GM20431 (cell line): Measurements from ENCODE around the gene INF2.
"Not testable (repeated sequence)": the region's sequence is repeated elsewhere in the genome, so short reads cannot be mapped to it uniquely, and the experiment has no call there.

Source experiments
- in situ Hi-C: fragments of 300-500 bp; cut with MseI, MboI; formaldehyde crosslinking; loops from one replicate; pipeline ENCODE4 v1.15.0; 2020; ENCODE audit warnings: low sequenced_read_pairs; ENCODE audit not compliant: unreplicated experiment

INF2 gene

GRCh38 chr14:104656014-104656714 lies 33.3 kb upstream of the INF2 start:
- in situ Hi-C loops, result no loop called here

GRCh38 chr14:104657101-104657524 lies 32.3 kb upstream of the INF2 start:
- in situ Hi-C loops, result no loop called here

GRCh38 chr14:104657563-104658324 lies 31.7 kb upstream of the INF2 start:
- in situ Hi-C loops, result no loop called here

- in situ Hi-C loops, result no loop called here
These were observed 31.1 kb upstream of the INF2 start for GRCh38 chr14:104658325-104658712.

- in situ Hi-C loops, result no loop called here
These were observed 30.3 kb upstream of the INF2 start for GRCh38 chr14:104659146-104659545.

GRCh38 chr14:104659764-104660523 lies 29.5 kb upstream of the INF2 start:
- in situ Hi-C loops, result no loop called here

- in situ Hi-C loops, result no loop called here
These were observed 28.8 kb upstream of the INF2 start for GRCh38 chr14:104660597-104660996.

- in situ Hi-C loops, result no loop called here
These were observed 28.3 kb upstream of the INF2 start for GRCh38 chr14:104661086-104661485.

- in situ Hi-C loops, result not testable (repeated sequence)
These were observed 27.8 kb upstream of the INF2 start for GRCh38 chr14:104661528-104662157.

GRCh38 chr14:104662472-104662871 lies 26.9 kb upstream of the INF2 start:
- in situ Hi-C loops, result not testable (repeated sequence)

- in situ Hi-C loops, result no loop called here
These were observed 25.3 kb upstream of the INF2 start for GRCh38 chr14:104664107-104664506.

- in situ Hi-C loops, result no loop called here
These were observed 24.8 kb upstream of the INF2 start for GRCh38 chr14:104664588-104664987.

- in situ Hi-C loops, result no loop called here
These were observed 24.2 kb upstream of the INF2 start for GRCh38 chr14:104665114-104665656.

GRCh38 chr14:104665657-104666522 lies 23.5 kb upstream of the INF2 start:
- in situ Hi-C loops, result no loop called here

- in situ Hi-C loops, result not testable (repeated sequence)
These were observed 22.9 kb upstream of the INF2 start for GRCh38 chr14:104666523-104666895.

- in situ Hi-C loops, result no loop called here
These were observed 22.4 kb upstream of the INF2 start for GRCh38 chr14:104666981-104667380.

GRCh38 chr14:104669697-104670096 lies 19.7 kb upstream of the INF2 start:
- in situ Hi-C loops, result no loop called here

- in situ Hi-C loops, result not testable (repeated sequence)
These were observed 18.0 kb upstream of the INF2 start for GRCh38 chr14:104671330-104671977.

GRCh38 chr14:104672119-104672518 lies 17.3 kb upstream of the INF2 start:
- in situ Hi-C loops, result not testable (repeated sequence)
